HEK293 (cell line): ENCODE data around the gene CSAG2.
"Not testable (repeated sequence)": the region's sequence is repeated elsewhere in the genome, so short reads cannot be mapped to it uniquely, and the experiment has no call there.

Source experiments
- GLI2 ChIP-seq: fragments of 450-650 bp; formaldehyde crosslinking; IDR thresholded peaks from 2 replicates; pipeline ENCODE4; 2017; ENCODE audit warnings: missing biosample characterization, missing genetic modification characterization, low read depth, borderline replicate concordance
- TCF7L2 ChIP-seq: IDR thresholded peaks from 2 replicates; pipeline ENCODE4 v1.6.1; 2011; ENCODE audit warnings: low read depth, mild to moderate bottlenecking, inconsistent platforms, low read length, moderate library complexity, borderline replicate concordance
- ZNF530 ChIP-seq: fragments of 450-650 bp; formaldehyde crosslinking; IDR thresholded peaks from 2 replicates; pipeline ENCODE4 v1.5.1; 2016; ENCODE audit warnings: low read depth, missing biosample characterization, missing genetic modification characterization
- TF ChIP-seq, protein P1 (sequence below): fragments of 450-650 bp; formaldehyde crosslinking; IDR thresholded peaks from 2 replicates; pipeline ENCODE4 v1.5.1; 2016; ENCODE audit warnings: missing biosample characterization, missing genetic modification characterization
- TF ChIP-seq, protein P2 (sequence below): fragments of 450-650 bp; formaldehyde crosslinking; IDR thresholded peaks from 2 replicates; pipeline ENCODE4 v1.5.1; 2017; ENCODE audit warnings: missing biosample characterization, missing genetic modification characterization
- TF ChIP-seq, protein P3 (sequence below): fragments of 450-650 bp; formaldehyde crosslinking; IDR thresholded peaks from 2 replicates; pipeline ENCODE4 v1.5.1; 2016; ENCODE audit warnings: missing biosample characterization, missing genetic modification characterization
- TF ChIP-seq, protein P4 (sequence below): fragments of 450-650 bp; formaldehyde crosslinking; IDR thresholded peaks from 2 replicates; pipeline ENCODE4 v1.5.1; 2017; ENCODE audit warnings: missing biosample characterization, missing genetic modification characterization

DNA sequence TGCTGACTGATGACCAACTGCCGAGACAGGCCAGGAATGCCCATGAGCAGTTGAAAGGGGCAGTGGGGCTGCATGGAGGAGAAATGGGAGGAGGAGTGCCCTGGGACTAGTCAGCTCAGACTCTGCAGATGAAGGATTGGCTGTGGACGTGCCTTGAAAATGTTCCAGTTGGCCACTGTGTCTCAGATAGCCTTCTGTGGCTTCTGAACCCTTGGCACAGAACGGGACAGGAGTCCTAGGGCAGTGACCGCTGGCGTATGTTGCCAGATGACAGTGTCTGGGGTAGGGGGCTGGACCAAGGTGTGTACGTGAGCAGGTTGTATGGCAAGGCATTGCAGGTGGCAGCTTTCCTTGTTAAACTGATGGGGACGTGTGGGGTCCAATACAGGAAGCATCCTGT lies 2.6 kb downstream of the CSAG2 start:
- TF ChIP-seq, protein P1, sequence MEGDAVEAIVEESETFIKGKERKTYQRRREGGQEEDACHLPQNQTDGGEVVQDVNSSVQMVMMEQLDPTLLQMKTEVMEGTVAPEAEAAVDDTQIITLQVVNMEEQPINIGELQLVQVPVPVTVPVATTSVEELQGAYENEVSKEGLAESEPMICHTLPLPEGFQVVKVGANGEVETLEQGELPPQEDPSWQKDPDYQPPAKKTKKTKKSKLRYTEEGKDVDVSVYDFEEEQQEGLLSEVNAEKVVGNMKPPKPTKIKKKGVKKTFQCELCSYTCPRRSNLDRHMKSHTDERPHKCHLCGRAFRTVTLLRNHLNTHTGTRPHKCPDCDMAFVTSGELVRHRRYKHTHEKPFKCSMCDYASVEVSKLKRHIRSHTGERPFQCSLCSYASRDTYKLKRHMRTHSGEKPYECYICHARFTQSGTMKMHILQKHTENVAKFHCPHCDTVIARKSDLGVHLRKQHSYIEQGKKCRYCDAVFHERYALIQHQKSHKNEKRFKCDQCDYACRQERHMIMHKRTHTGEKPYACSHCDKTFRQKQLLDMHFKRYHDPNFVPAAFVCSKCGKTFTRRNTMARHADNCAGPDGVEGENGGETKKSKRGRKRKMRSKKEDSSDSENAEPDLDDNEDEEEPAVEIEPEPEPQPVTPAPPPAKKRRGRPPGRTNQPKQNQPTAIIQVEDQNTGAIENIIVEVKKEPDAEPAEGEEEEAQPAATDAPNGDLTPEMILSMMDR (tag by site-specific recombination) = not testable (repeated sequence)
- TF ChIP-seq TCF7L2; ZNF530 (tag by site-specific recombination); GLI2 (tag by site-specific recombination): not testable (repeated sequence)
- TF ChIP-seq, protein P2, sequence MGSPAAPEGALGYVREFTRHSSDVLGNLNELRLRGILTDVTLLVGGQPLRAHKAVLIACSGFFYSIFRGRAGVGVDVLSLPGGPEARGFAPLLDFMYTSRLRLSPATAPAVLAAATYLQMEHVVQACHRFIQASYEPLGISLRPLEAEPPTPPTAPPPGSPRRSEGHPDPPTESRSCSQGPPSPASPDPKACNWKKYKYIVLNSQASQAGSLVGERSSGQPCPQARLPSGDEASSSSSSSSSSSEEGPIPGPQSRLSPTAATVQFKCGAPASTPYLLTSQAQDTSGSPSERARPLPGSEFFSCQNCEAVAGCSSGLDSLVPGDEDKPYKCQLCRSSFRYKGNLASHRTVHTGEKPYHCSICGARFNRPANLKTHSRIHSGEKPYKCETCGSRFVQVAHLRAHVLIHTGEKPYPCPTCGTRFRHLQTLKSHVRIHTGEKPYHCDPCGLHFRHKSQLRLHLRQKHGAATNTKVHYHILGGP = not testable (repeated sequence)
- TF ChIP-seq, protein P3, sequence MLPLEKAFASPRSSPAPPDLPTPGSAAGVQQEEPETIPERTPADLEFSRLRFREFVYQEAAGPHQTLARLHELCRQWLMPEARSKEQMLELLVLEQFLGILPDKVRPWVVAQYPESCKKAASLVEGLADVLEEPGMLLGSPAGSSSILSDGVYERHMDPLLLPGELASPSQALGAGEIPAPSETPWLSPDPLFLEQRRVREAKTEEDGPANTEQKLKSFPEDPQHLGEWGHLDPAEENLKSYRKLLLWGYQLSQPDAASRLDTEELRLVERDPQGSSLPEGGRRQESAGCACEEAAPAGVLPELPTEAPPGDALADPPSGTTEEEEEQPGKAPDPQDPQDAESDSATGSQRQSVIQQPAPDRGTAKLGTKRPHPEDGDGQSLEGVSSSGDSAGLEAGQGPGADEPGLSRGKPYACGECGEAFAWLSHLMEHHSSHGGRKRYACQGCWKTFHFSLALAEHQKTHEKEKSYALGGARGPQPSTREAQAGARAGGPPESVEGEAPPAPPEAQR (tag by site-specific recombination) = not testable (repeated sequence)
- TF ChIP-seq, protein P4, sequence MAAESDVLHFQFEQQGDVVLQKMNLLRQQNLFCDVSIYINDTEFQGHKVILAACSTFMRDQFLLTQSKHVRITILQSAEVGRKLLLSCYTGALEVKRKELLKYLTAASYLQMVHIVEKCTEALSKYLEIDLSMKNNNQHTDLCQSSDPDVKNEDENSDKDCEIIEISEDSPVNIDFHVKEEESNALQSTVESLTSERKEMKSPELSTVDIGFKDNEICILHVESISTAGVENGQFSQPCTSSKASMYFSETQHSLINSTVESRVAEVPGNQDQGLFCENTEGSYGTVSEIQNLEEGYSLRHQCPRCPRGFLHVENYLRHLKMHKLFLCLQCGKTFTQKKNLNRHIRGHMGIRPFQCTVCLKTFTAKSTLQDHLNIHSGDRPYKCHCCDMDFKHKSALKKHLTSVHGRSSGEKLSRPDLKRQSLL (tag by site-specific recombination) = not testable (repeated sequence)
